BLaER1 (cell line): Measurements from ENCODE around the gene LPP.
"Not testable (repeated sequence)": the region's sequence is repeated elsewhere in the genome, so short reads cannot be mapped to it uniquely, and the experiment has no call there.

Source experiments
- H3K27ac ChIP-seq: shearing (Covaris generic); formaldehyde crosslinking; 2 replicates; pipeline ENCODE4 v1.8.1; 2022
- H3K27me3 ChIP-seq: shearing (Covaris generic); formaldehyde crosslinking; 2 replicates; pipeline ENCODE4 v1.8.1; 2022
- H3K36me3 ChIP-seq: shearing (Covaris generic); formaldehyde crosslinking; 2 replicates; pipeline ENCODE4 v1.8.1; 2022
- H3K4me1 ChIP-seq: shearing (Covaris generic); formaldehyde crosslinking; 2 replicates; pipeline ENCODE4 v1.8.1; 2022
- H3K4me2 ChIP-seq: shearing (Covaris generic); formaldehyde crosslinking; 2 replicates; pipeline ENCODE4 v1.8.1; 2022
- H3K4me3 ChIP-seq: shearing (Covaris generic); formaldehyde crosslinking; 2 replicates; pipeline ENCODE4 v1.8.1; 2022
- H3K9ac ChIP-seq: shearing (Covaris generic); formaldehyde crosslinking; 2 replicates; pipeline ENCODE4 v1.8.1; 2022
- H3K9me3 ChIP-seq: shearing (Covaris generic); formaldehyde crosslinking; 2 replicates; pipeline ENCODE4 v1.8.1; 2022
- H4K20me1 ChIP-seq: shearing (Covaris generic); formaldehyde crosslinking; 2 replicates; pipeline ENCODE4 v1.8.1; 2022
- Cebpa-rat ChIP-seq: shearing (Covaris generic); IDR thresholded peaks from 2 replicates; pipeline ENCODE4 v1.8.1; 2022

LPP gene

DNA sequence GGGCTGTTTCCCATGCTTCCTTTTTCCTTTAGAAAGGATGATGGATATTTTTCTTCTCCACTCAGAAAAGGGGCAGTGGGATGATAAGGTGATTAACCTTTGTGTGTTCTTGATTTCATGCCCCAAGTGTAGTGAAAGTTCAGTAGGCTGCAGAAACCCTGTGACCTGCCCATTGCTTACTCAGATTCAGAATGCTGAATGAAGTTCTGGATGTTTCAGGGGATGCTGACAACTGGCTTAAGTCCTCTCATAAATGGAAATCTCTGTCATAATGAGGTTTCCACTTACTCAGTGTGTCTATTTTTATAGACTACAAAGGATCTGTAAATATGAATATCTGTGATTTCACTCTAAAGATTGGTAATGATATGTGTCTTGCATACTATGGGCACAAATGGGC lies 546.5 kb downstream of the LPP start:
- Histone ChIP-seq H3K4me2 (no peak overlapping the region), H3K9me3 (no peaks in the 10 kb centered on the region)

DNA sequence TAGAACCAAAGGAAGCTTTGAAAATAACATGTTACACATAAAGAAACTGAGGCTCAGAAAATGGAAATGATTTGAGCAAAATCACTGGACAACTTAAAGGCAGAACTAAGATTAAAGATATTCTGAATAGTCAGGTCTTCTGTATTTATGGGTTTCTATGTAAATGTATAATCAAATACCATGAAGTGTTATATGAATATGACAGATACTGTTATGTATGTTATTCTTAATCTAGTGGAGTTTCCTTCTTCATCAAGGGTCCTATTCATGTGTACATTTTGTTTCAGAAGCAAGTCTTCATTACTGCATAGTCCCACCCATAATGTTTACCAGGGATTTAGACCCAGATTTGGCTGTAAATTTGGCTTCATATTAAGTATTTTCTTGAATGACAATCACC lies 547.0 kb downstream of the LPP start:
- no peak overlapping the region for H3K4me2 ChIP-seq

More for the DNA sequence above, 546.5 kb downstream of the LPP start:
- Histone ChIP-seq H3K4me3 (no peak overlapping the region), H3K36me3 (no peaks in the 10 kb centered on the region), H4K20me1 (no peaks in the 10 kb centered on the region), H3K9ac (no peak overlapping the region), H3K4me1 (peaks cover 3% of the 10 kb centered on the region; the same call in 1 of the 2 replicates), H3K27ac (no peak overlapping the region), H3K27me3 (no peaks in the 10 kb centered on the region)
- no peak for TF ChIP-seq Cebpa-rat

DNA sequence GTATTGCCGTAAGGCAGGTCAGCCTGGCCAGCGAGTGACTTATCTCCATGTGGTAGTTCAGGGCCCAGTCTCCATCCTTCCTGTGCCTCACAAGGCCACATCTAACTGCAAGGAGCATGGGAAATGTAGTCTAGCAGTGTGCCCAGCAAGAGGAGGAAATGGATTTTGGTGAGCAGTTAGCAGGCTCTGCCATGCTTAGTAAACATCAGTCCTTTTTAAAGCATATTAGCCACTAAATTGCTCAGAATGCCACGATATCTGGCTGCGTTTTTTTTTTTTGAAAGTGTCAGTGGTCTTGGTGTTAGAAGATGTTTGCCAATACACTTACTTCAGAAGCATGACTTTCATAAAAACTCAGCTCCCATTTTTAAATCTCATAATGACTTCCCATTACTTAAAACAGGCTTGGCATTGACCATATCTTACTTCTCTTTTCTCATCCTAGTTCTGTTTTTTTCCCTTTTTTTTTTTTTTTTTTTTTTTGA lies 547.6 kb downstream of the LPP start:
- no peak overlapping the region for H3K4me2 ChIP-seq
- TF ChIP-seq Cebpa-rat = no peak
- no peak overlapping the region for H3K4me3 ChIP-seq
- no peaks in the 10 kb centered on the region for H3K27me3 ChIP-seq
- H3K9ac ChIP-seq = no peak overlapping the region
- H3K36me3 ChIP-seq = no peaks in the 10 kb centered on the region
- no peaks in the 10 kb centered on the region for H3K9me3 ChIP-seq
- H4K20me1 ChIP-seq = no peaks in the 10 kb centered on the region
- peaks cover 3% of the 10 kb centered on the region; the same call in 1 of the 2 replicates for H3K4me1 ChIP-seq
- no peak overlapping the region for H3K27ac ChIP-seq

More for the DNA sequence above, 547.0 kb downstream of the LPP start:
- H3K9ac ChIP-seq = no peak overlapping the region
- H3K4me1 ChIP-seq = peaks cover 3% of the 10 kb centered on the region; the same call in 1 of the 2 replicates
- H3K27me3 ChIP-seq = no peaks in the 10 kb centered on the region
- H4K20me1 ChIP-seq = no peaks in the 10 kb centered on the region
- no peaks in the 10 kb centered on the region for H3K36me3 ChIP-seq
- H3K9me3 ChIP-seq = no peaks in the 10 kb centered on the region
- H3K4me3 ChIP-seq = no peak overlapping the region
- no peak overlapping the region for H3K27ac ChIP-seq
- no peak for TF ChIP-seq Cebpa-rat

DNA sequence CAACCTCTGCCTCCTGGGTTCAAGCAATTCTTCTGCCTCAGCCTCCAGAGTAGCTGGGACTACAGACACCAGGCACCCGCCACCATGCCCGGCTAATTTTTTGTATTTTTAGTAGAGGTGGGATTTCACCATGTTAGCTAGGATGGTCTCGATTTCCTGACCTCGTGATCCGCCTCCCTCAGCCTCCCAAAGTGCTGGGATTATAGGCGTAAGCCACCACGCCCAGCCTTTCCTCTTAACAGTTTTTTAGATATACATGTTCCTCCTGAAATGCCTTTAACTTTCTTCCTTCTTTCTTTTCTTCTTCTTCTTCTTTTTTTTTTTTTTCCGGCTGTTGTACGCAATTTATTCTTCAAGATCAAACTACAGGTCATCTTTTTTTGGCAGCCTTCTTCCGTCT lies 548.1 kb downstream of the LPP start:
- not testable (repeated sequence) for H4K20me1 ChIP-seq, H3K9me3 ChIP-seq, H3K9ac ChIP-seq, H3K4me1 ChIP-seq, H3K4me2 ChIP-seq, H3K36me3 ChIP-seq, H3K4me3 ChIP-seq, H3K27me3 ChIP-seq, H3K27ac ChIP-seq

DNA sequence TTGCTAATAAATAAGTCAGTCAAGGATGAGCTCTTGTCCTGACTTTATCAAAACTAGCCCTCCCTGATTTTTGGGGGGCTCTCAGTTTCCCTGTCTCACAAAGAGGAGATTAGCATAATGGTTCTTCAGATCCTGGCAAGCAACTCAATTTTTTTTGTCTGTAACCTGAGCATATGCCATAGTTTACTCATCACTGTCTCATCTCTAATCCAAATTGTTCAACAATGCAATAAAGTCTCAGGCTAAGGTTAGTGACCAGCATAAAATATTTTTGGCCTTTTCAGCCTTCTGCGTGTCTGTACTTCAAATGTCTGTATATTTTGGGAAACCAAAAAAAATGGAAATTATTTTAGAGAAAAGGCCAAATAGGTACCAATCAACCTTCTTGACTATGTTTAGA lies 552.2 kb downstream of the LPP start:
- Histone ChIP-seq H3K27me3 (no peaks in the 10 kb centered on the region), H4K20me1 (no peaks in the 10 kb centered on the region), H3K4me1 (peaks cover 3% of the 10 kb centered on the region; the same call in 1 of the 2 replicates), H3K4me2 (no peak overlapping the region), H3K36me3 (no peaks in the 10 kb centered on the region), H3K4me3 (no peak overlapping the region), H3K27ac (no peak overlapping the region), H3K9me3 (no peaks in the 10 kb centered on the region), H3K9ac (no peak overlapping the region)
- no peak for TF ChIP-seq Cebpa-rat

DNA sequence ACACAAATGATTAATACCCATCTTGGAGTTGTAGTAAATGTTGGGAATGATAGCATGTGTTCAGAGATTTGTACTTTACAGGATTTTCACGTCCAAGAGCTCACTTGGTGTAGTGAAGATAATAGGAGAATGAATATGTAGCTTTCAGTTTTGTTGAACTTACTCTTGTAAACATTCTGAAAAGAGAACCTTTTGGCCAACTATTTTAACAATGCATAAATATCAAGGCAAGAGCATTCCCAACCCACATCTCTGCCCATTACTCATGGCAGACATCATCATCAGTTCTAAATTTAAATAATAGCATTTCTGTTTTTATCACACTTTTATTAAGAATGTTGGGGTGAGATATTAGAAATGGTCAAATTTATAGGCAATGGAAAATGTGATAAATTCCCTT lies 552.6 kb downstream of the LPP start:
- H4K20me1 ChIP-seq = no peaks in the 10 kb centered on the region
- H3K4me3 ChIP-seq = no peak overlapping the region
- no peak overlapping the region for H3K9ac ChIP-seq
- no peak overlapping the region for H3K27ac ChIP-seq
- no peaks in the 10 kb centered on the region for H3K9me3 ChIP-seq
- no peaks in the 10 kb centered on the region for H3K27me3 ChIP-seq
- H3K4me2 ChIP-seq = no peak overlapping the region
- no peaks in the 10 kb centered on the region for H3K36me3 ChIP-seq
- TF ChIP-seq Cebpa-rat = no peak
- H3K4me1 ChIP-seq = peaks cover under 1% of the 10 kb centered on the region; the same call in 1 of the 2 replicates

DNA sequence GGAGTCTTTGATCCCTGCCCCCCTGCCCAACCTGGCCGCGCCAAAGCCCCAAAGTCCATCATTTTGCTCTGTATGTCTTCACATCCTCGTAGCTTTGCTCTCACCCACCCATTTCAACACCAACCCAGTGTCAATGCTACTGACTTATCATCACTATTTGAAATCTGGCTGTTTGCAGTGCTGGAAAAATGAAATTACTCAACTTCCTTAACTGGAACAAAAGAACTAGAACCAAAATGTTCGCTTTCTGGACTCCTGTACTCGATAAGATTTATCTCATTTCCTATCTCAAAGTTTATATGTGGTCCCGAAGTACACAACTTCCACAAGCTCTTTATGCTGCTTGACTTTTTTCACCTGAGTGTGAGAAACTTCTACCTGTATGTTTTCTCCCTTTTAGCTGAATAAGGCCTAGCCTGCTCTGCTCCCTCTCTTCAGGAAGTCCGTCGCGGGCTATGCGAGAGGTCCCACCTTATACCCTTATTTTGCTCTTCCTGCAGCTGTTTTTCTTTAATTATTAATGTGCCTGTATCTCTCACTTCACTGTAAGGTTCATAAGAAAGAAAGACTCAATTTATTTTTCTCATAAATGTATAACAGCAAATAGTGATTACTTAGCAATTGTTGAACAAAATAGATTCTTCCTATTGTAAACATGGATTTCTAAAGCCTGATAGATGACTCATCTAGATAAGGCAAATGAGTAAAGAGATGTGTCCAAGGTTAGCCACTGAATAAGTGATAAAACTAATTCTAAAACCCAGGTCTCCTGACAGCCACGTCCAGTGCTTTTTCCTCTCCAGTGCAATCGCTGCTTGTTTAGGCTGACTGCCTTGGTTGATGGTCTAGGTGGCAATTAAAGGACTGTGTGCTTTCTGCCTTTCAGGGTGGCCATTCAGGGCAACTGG lies 553.7 kb downstream of the LPP start:
- Histone ChIP-seq H3K4me1 (no peaks in the 10 kb centered on the region), H3K27ac (no peak overlapping the region)
- no peak for TF ChIP-seq Cebpa-rat

DNA sequence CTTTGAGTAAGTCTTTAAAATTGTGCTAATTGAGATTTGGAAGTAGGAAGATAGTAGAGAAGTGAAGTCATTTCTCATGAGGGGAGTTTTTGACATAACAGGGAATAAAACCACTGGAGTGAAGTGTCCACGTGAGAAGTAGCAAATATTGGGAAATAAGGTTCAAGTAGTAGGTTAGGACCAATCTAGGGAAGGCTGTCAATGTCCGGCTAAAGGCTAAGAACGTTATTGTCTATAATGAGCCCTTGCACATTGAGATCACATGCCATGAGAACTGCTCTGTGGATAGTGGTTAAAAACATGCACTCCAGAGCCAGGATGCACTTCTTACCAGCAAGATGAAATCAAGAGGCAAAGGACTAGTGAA lies 557.9 kb downstream of the LPP start:
- Histone ChIP-seq H4K20me1 (no peaks in the 10 kb centered on the region), H3K4me3 (no peak overlapping the region), H3K27me3 (no peaks in the 10 kb centered on the region), H3K36me3 (no peaks in the 10 kb centered on the region), H3K9me3 (no peaks in the 10 kb centered on the region), H3K4me1 (no peaks in the 10 kb centered on the region), H3K4me2 (no peak overlapping the region), H3K9ac (no peak overlapping the region), H3K27ac (no peak overlapping the region)
- TF ChIP-seq Cebpa-rat = no peak

More for the DNA sequence above, 553.7 kb downstream of the LPP start:
- Histone ChIP-seq H3K9ac (no peak overlapping the region), H3K4me2 (no peak overlapping the region), H3K36me3 (no peaks in the 10 kb centered on the region), H4K20me1 (no peaks in the 10 kb centered on the region), H3K4me3 (no peak overlapping the region), H3K9me3 (no peaks in the 10 kb centered on the region), H3K27me3 (no peaks in the 10 kb centered on the region)

DNA sequence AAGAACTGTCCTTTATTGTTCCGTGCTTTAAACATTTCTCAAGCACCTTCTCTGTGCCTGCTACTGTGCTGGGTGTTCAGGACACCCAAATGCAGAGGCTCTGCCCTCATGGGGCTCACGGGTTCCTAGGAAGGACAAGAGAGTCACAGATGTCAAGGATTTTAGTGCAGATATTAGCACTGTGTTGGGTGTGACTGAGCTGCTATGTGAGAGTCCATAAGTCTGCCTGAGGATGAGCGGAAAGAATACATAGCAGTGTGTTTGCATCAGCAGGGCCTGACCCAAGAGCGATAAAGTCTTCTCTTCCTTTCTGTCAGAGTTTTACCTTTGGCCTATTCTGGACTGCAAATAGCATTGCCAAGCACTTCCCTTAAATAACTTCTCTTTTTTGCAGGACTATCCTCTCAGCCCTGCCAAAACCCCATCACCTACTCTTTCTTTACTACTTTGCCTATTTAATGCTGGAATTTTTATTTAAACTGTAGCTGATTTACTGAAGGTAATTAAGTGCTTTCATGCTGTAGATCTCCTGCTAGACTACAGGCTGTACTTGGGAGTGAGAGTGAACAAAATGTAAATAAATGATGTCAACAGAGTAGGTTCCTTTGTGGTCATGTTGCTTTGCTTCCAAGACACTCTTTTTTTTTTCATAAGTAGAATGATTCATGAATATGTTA lies 558.4 kb downstream of the LPP start:
- no peak overlapping the region for H3K4me3 ChIP-seq
- H3K27me3 ChIP-seq = no peaks in the 10 kb centered on the region
- no peak for TF ChIP-seq Cebpa-rat
- H3K9ac ChIP-seq = no peak overlapping the region
- no peaks in the 10 kb centered on the region for H3K9me3 ChIP-seq
- no peaks in the 10 kb centered on the region for H3K4me1 ChIP-seq
- no peaks in the 10 kb centered on the region for H4K20me1 ChIP-seq
- H3K36me3 ChIP-seq = no peaks in the 10 kb centered on the region
- H3K4me2 ChIP-seq = no peak overlapping the region
- H3K27ac ChIP-seq = no peak overlapping the region

DNA sequence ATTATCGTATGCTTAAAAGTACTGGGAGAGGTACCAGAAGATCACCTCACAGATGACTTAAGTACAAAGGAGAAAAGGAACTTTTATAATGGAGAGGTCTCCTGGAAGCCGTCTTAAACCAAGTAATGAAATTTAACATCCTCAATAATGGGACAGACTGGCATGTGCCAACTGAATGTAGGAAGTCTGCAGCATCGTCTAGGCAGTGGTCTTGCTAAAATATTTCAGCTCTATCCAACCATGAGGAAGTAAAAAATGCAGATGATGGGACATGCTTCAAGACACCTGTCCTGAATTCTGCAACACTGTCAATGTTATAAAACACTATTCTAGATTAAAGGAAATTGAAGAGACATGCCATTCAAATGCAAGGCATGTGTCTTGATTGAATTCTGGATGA lies 559.0 kb downstream of the LPP start:
- no peaks in the 10 kb centered on the region for H3K27me3 ChIP-seq
- H3K4me1 ChIP-seq = no peaks in the 10 kb centered on the region
- no peak overlapping the region for H3K4me2 ChIP-seq
- no peaks in the 10 kb centered on the region for H3K9me3 ChIP-seq
- no peak for TF ChIP-seq Cebpa-rat
- no peak overlapping the region for H3K9ac ChIP-seq
- H3K4me3 ChIP-seq = no peak overlapping the region
- H4K20me1 ChIP-seq = no peaks in the 10 kb centered on the region
- H3K36me3 ChIP-seq = no peaks in the 10 kb centered on the region
- no peak overlapping the region for H3K27ac ChIP-seq
